Measurements from ENCODE around the gene RPN2.
A peak's percentile ranks its signal among the peaks of the same experiment; 100 is the strongest.

Gene RPN2

DNA sequence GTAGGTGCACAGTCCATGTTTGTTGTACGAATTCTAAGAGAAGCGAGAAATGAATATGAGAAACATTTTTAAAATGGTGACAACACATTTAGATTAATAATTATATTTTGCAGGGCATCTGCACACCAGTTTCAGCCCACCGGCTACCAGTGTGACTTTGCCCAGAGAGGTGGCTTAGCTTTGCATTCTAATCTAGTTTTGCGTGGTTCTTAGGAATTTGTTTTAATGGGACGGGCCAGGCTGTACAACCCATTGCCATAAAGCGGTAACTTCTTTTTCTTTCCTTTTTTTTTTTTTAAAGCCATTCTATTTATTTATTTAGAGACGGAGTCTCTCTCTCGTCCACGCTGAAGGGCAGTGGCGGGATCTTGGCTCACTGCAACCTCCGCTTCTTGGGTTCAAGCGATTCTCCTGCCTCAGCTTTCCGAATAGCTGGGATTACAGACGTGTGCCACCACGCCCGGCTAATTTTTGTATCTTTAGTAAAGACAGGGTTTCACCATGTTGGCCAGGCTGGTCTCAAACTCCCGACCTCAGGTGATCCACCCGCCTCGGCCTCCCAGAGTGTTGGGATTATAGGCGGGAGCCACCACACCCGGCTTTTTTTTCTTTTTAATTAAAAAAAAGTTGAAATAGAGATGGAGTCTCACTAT is 111.2 kb downstream of the RPN2 start:
- H3K4me3 ChIP-seq (replicated peaks; ENCODE audit: low read depth, low read length), result peak overlapping the region; percentile 94
- no peak for DNase-seq (ENCODE audit: extremely low read depth, insufficient read length)
- no peaks in the 10 kb centered on the region for H3K27me3 ChIP-seq (replicated peaks; ENCODE audit: control insufficient read depth, insufficient read depth, low read length)
- TF ChIP-seq, protein P1, sequence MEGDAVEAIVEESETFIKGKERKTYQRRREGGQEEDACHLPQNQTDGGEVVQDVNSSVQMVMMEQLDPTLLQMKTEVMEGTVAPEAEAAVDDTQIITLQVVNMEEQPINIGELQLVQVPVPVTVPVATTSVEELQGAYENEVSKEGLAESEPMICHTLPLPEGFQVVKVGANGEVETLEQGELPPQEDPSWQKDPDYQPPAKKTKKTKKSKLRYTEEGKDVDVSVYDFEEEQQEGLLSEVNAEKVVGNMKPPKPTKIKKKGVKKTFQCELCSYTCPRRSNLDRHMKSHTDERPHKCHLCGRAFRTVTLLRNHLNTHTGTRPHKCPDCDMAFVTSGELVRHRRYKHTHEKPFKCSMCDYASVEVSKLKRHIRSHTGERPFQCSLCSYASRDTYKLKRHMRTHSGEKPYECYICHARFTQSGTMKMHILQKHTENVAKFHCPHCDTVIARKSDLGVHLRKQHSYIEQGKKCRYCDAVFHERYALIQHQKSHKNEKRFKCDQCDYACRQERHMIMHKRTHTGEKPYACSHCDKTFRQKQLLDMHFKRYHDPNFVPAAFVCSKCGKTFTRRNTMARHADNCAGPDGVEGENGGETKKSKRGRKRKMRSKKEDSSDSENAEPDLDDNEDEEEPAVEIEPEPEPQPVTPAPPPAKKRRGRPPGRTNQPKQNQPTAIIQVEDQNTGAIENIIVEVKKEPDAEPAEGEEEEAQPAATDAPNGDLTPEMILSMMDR (IDR thresholded peaks at IDR 0.05; ENCODE audit: insufficient read depth, low read length, poor library complexity, severe bottlenecking), result no peak
- H3K36me3 ChIP-seq (ENCODE audit: control insufficient read depth, insufficient read depth, low read length), result peaks cover 1% of the 10 kb centered on the region
